ENCODE measurements around the gene MYBPH. TPM values are rescaled to one million over a fixed set of nuclear protein-coding genes. Genes with fewer than 3 reads are reported as not detected.

The MYBPH gene
- total and polyA plus RNA-seq, 2 of the 13 experiments (the other 11 are each of a cell fraction or from before 2014, with no cell fraction given), result not detected

GRCh38 chr1:203207751-203208150 is 32.1 kb upstream of the MYBPH start:
- Histone ChIP-seq H4K20me1 (ENCODE audit: insufficient read depth, low read length) (no peaks in the 10 kb centered on the region; the same call in 1 of the 2 replicates), H3K9ac (ENCODE audit: insufficient read depth, low read depth, low read length) (no peak overlapping the region), H3K4me1 (ENCODE audit: insufficient read depth, low read length) (peaks cover 16% of the 10 kb centered on the region), H3K9me3 (ENCODE audit: low read length) (no peaks in the 10 kb centered on the region), H3K27ac (ENCODE audit: extremely low read length, insufficient read depth, low read length) (no peak overlapping the region), H3K27me3 (ENCODE audit: control insufficient read depth in 1 of 2, insufficient read depth in 2 of 2, low read length in 2 of 2) (0 out of 5 replicates have a peak, but pooled peaks cover 0 to 6% of the 10 kb centered on the region in 2 experiments), H3K4me3 (replicated peaks in 1 of 3; ENCODE audit: insufficient read depth in 1 of 3, low read depth in 2 of 3, low read length in 3 of 3) (no peak overlapping the region), H3K36me3 (replicated peaks in 1 of 2; ENCODE audit: control insufficient read depth in 1 of 2, insufficient read depth in 2 of 2, low read length in 2 of 2) (no peaks in the 10 kb centered on the region), H3K79me2 (ENCODE audit: insufficient read depth, low read length) (no peaks in the 10 kb centered on the region), H2AFZ (ENCODE audit: low read length) (no peak overlapping the region), H3K4me2 (ENCODE audit: low read depth, low read length) (no peak overlapping the region)
- intact Hi-C loops (cut with micrococcal nuclease; ENCODE audit: unreplicated experiment), result no loop called here
- no TSS peak for BruUV-seq (replicated peaks)
- in situ Hi-C loops (cut with HindIII; ENCODE audit: extremely low pct_ligation_motif_present, low pct_unique_long_range_greater_than_20kb), result no loop called here
- WGBS (ENCODE audit: low lambda C conversion rate), result 17% methylated on average over 1 of the region's 2 CpGs
- POLR2A ChIA-PET, result no interaction called here
- DNase-seq (ENCODE audit: low spot score) (no peak), ATAC-seq (no peak), FAIRE-seq (no peak)
- TF ChIP-seq IKZF4 (CRISPR knock-in tag; IDR thresholded peaks at IDR 0.05; ENCODE audit: borderline replicate concordance, low read depth, not compliant biosample characterization), result no peak
- TF ChIP-seq MYNN (CRISPR knock-in tag; IDR thresholded peaks at IDR 0.05; ENCODE audit: low read depth), result no peak
- no peak for TF ChIP-seq PLSCR1 (CRISPR knock-in tag; IDR thresholded peaks at IDR 0.05; ENCODE audit: borderline replicate concordance)
- TF ChIP-seq, protein P1, sequence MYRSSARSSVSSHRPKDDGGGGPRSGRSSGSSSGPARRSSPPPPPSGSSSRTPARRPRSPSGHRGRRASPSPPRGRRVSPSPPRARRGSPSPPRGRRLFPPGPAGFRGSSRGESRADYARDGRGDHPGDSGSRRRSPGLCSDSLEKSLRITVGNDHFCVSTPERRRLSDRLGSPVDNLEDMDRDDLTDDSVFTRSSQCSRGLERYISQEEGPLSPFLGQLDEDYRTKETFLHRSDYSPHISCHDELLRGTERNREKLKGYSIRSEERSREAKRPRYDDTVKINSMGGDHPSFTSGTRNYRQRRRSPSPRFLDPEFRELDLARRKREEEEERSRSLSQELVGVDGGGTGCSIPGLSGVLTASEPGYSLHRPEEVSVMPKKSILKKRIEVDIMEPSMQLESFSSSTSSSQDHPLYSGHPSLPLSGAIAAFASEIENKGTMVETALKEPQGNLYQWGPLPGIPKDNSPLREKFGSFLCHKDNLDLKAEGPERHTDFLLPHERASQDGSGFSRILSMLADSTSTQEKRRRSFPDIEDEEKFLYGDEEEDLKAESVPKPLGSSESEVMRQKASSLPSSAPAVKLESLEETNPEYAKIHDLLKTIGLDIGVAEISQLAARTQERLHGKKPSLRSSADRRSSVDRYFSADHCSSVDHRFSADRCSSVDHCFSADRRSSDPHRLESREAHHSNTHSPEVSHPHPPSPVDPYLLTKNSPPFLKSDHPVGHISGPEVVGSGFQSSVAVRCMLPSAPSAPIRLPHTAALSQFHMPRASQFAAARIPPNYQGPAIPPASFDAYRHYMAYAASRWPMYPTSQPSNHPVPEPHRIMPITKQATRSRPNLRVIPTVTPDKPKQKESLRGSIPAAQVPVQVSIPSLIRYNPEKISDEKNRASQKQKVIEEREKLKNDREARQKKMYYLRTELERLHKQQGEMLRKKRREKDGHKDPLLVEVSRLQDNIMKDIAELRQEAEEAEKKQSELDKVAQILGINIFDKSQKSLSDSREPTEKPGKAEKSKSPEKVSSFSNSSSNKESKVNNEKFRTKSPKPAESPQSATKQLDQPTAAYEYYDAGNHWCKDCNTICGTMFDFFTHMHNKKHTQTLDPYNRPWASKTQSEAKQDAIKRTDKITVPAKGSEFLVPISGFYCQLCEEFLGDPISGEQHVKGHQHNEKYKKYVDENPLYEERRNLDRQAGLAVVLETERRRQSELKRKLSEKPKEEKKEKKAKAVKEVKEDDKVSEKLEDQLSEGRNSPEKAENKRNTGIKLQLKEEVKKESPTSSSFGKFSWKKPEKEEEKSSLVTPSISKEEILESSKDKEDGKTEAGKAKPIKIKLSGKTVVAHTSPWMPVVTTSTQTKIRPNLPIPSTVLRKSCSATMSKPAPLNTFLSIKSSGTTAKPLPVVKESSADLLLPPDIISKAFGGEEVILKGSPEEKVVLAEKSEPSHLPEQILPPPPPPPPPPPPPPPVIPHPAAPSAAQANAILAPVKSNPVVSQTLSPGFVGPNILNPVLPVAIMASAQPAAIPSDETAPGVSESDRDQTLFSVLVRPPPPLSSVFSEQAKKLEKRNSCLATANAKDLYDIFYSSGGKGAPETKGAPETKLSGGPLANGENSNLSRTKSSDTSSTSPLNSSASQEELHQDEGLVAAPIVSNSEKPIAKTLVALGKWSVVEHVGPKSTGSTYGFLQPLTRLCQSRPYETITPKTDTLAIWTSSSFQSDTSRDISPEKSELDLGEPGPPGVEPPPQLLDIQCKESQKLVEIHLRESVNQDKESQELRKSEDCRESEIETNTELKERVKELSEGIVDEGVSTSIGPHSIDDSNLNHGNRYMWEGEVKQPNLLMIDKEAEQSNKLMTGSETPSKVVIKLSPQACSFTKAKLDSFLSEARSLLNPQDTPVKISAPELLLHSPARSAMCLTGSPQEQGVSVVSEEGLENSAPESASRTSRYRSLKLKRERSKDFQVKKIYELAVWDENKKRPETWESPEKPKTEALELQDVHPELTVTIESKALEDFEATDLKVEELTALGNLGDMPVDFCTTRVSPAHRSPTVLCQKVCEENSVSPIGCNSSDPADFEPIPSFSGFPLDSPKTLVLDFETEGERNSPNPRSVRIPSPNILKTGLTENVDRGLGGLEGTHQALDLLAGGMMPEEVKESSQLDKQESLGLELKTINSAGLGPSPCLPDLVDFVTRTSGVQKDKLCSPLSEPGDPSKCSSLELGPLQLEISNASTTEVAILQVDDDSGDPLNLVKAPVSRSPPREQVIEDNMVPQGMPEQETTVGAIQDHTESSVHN (CRISPR knock-in tag; IDR thresholded peaks at IDR 0.05), result no peak
- TF ChIP-seq KDM5B (CRISPR knock-in tag; IDR thresholded peaks at IDR 0.05; ENCODE audit: borderline replicate concordance), result no peak
- no peak for TF ChIP-seq ZNF720 (CRISPR knock-in tag; IDR thresholded peaks at IDR 0.05)
- TF ChIP-seq ZNF263 (CRISPR knock-in tag; IDR thresholded peaks at IDR 0.05), result no peak
- CTCF ChIA-PET (ENCODE audit: low intra/inter-chr PET ratio, low total read pairs), result no interaction called here

All from HepG2 (cell line).